ENCODE measurements around the gene PIP4K2A. TPM values are rescaled to one million over a fixed set of nuclear protein-coding genes. Genes with fewer than 3 reads are reported as not detected.

Gene PIP4K2A
- total and polyA plus RNA-seq, 2 experiments from 2014 or later, result 39.9 to 40.1 TPM

DNA sequence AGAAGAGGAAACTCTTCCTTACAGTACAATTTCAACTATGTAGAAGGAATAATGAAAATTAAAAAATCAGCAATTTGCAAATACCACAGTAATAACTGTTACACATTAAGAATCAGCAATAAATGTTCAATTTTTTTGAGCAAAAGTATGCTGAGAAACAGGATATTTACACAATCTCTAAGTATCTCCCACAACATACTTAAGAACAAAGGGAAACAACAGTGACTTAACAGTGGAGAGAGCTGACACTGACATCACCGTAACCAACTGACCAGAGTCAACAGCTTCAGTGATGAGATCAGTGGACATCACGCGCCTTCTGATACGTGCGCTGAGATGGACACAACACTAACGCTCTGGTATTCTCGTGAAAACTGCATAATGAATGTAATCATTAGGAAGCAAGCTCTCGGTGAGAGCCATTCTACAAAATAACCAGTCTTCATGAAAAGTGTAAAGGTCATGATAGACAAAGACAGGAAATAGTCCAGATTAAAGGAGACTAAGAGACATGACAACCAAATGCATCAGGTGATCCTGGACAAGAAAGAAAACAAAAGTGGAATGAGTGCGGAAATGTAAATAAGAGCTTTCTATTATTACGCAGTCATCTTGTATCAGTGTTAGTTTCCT lies 82.6 kb downstream of the PIP4K2A start (continued):
- TF ChIP-seq STAT1 (IDR thresholded peaks at IDR 0.05; ENCODE audit: unreplicated experiment) (no peak), POLR2AphosphoS5 (IDR thresholded peaks at IDR 0.05; ENCODE audit: low read depth) (no peak), ZNF331 (CRISPR knock-in tag; IDR thresholded peaks at IDR 0.05; ENCODE audit: low read depth) (no peak)
- TF ChIP-seq, protein P1, sequence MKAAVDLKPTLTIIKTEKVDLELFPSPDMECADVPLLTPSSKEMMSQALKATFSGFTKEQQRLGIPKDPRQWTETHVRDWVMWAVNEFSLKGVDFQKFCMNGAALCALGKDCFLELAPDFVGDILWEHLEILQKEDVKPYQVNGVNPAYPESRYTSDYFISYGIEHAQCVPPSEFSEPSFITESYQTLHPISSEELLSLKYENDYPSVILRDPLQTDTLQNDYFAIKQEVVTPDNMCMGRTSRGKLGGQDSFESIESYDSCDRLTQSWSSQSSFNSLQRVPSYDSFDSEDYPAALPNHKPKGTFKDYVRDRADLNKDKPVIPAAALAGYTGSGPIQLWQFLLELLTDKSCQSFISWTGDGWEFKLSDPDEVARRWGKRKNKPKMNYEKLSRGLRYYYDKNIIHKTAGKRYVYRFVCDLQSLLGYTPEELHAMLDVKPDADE (IDR thresholded peaks at IDR 0.05), result no peak

DNA sequence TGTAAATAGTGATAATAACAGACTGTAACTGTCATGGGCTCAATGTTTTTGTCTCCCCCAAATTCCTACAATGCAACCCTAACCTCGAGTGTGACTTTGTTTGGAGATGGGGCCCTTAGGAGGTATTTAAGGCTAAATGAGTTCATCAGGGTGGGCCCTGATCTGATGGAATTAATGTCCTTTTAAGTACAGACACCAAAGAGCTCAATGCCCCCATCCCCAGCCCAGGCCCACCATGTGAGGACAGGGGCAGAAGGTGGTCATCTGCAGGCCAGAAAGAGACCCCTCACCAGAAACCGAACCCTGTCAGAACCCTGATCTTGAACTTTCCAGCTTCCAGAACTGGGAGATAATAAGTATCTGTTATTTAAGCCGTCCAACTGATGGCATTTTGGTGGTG lies 83.2 kb downstream of the PIP4K2A start:
- Mint-ChIP-seq H3K27me3 (ENCODE audit: insufficient read depth, low read depth, poor library complexity) (peaks cover 1% of the 10 kb centered on the region), H3K9me3 (no peaks in the 10 kb centered on the region), H3K4me3 (no peak overlapping the region), H3K27ac (no peak overlapping the region), H3K36me3 (ENCODE audit: low read depth) (peaks cover 7% of the 10 kb centered on the region; the same call in 2 of the 3 replicates), H3K4me1 (peaks cover 56% of the 10 kb centered on the region)
- peaks cover 42% of the 10 kb centered on the region for H3K4me1 ChIP-seq (ENCODE audit: insufficient read depth)
- H2AFZ ChIP-seq, result no peak overlapping the region
- DNase-seq (ENCODE audit: low spot score), result no peak
- no peaks in the 10 kb centered on the region for H3K9me2 ChIP-seq (ENCODE audit: insufficient read depth)
- H3F3A ChIP-seq (replicated peaks; ENCODE audit: low read depth), result no peaks in the 10 kb centered on the region
- no peak for ATAC-seq
- no peak overlapping the region for H3K27ac ChIP-seq (ENCODE audit: low read depth)
- 0 out of 2 replicates have a peak overlapping the region, but pooled peaks have one; percentile 15 for H3K4me2 ChIP-seq
- no peaks in the 10 kb centered on the region for H3K27me3 ChIP-seq (ENCODE audit: insufficient read depth)
- no peaks in the 10 kb centered on the region for H3K36me3 ChIP-seq (ENCODE audit: insufficient read depth)
- peaks cover 98% of the 10 kb centered on the region for H3K79me2 ChIP-seq (replicated peaks; ENCODE audit: insufficient read depth)
- no peak overlapping the region for H3K4me3 ChIP-seq
- peaks cover 9% of the 10 kb centered on the region; the same call in 1 of the 2 replicates for H4K20me1 ChIP-seq (replicated peaks; ENCODE audit: insufficient read depth)
- no peak for TF ChIP-seq CREB1 (CRISPR knock-in tag; IDR thresholded peaks at IDR 0.05; ENCODE audit: low read depth)
- no peak for TF ChIP-seq ZNF114 (CRISPR knock-in tag; IDR thresholded peaks at IDR 0.05)
- TF ChIP-seq, protein P2, sequence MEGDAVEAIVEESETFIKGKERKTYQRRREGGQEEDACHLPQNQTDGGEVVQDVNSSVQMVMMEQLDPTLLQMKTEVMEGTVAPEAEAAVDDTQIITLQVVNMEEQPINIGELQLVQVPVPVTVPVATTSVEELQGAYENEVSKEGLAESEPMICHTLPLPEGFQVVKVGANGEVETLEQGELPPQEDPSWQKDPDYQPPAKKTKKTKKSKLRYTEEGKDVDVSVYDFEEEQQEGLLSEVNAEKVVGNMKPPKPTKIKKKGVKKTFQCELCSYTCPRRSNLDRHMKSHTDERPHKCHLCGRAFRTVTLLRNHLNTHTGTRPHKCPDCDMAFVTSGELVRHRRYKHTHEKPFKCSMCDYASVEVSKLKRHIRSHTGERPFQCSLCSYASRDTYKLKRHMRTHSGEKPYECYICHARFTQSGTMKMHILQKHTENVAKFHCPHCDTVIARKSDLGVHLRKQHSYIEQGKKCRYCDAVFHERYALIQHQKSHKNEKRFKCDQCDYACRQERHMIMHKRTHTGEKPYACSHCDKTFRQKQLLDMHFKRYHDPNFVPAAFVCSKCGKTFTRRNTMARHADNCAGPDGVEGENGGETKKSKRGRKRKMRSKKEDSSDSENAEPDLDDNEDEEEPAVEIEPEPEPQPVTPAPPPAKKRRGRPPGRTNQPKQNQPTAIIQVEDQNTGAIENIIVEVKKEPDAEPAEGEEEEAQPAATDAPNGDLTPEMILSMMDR (conservative IDR thresholded peaks at IDR 0.05; ENCODE audit: low read depth in 2 of 2), result no peak
- TF ChIP-seq, protein P1 (IDR thresholded peaks at IDR 0.05), result no peak
- TF ChIP-seq, protein P3, sequence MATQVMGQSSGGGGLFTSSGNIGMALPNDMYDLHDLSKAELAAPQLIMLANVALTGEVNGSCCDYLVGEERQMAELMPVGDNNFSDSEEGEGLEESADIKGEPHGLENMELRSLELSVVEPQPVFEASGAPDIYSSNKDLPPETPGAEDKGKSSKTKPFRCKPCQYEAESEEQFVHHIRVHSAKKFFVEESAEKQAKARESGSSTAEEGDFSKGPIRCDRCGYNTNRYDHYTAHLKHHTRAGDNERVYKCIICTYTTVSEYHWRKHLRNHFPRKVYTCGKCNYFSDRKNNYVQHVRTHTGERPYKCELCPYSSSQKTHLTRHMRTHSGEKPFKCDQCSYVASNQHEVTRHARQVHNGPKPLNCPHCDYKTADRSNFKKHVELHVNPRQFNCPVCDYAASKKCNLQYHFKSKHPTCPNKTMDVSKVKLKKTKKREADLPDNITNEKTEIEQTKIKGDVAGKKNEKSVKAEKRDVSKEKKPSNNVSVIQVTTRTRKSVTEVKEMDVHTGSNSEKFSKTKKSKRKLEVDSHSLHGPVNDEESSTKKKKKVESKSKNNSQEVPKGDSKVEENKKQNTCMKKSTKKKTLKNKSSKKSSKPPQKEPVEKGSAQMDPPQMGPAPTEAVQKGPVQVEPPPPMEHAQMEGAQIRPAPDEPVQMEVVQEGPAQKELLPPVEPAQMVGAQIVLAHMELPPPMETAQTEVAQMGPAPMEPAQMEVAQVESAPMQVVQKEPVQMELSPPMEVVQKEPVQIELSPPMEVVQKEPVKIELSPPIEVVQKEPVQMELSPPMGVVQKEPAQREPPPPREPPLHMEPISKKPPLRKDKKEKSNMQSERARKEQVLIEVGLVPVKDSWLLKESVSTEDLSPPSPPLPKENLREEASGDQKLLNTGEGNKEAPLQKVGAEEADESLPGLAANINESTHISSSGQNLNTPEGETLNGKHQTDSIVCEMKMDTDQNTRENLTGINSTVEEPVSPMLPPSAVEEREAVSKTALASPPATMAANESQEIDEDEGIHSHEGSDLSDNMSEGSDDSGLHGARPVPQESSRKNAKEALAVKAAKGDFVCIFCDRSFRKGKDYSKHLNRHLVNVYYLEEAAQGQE (IDR thresholded peaks at IDR 0.05; ENCODE audit: unreplicated experiment), result no peak
- no peak for TF ChIP-seq EZH2phosphoT487 (IDR thresholded peaks at IDR 0.05; ENCODE audit: unreplicated experiment)
- no peak for TF ChIP-seq EZH2 (IDR thresholded peaks at IDR 0.05; ENCODE audit: low read depth, unreplicated experiment)
